ENCODE data around the gene GPR176. TPM values are rescaled to one million over a fixed set of nuclear protein-coding genes. Genes with fewer than 3 reads are reported as not detected.

The GPR176 gene
- total RNA-seq, 1 donor from 2014 or later, result 4.2 TPM

GRCh38 chr15:39787479-39787878 is 132.6 kb downstream of the GPR176 start:
- Mint-ChIP-seq H3K9me3 (no peaks in the 10 kb centered on the region), H3K36me3 (ENCODE audit: low read depth) (peaks cover 4% of the 10 kb centered on the region)

GRCh38 chr15:39786447-39787056 is 133.5 kb downstream of the GPR176 start:
- peak; percentile 77 for TF ChIP-seq CTCF (conservative IDR thresholded peaks at IDR 0.05)
- Mint-ChIP-seq H3K36me3 (ENCODE audit: low read depth) (peaks cover 4% of the 10 kb centered on the region), H3K27ac (ENCODE audit: unreplicated experiment) (no peak overlapping the region), H3K9me3 (peaks cover under 1% of the 10 kb centered on the region), H3K27me3 (ENCODE audit: low read depth) (no peaks in the 10 kb centered on the region), H3K4me1 (peaks cover 50% of the 10 kb centered on the region), H3K4me3 (peak overlapping the region; percentile 89)
- no peak for DNase-seq (ENCODE audit: low read depth, low spot score)

More at GRCh38 chr15:39787479-39787878, 132.6 kb downstream of the GPR176 start:
- H3K4me1 Mint-ChIP-seq, result peaks cover 45% of the 10 kb centered on the region
- H3K27me3 Mint-ChIP-seq (ENCODE audit: low read depth), result no peaks in the 10 kb centered on the region
- H3K4me3 Mint-ChIP-seq, result peak overlapping the region; percentile 35
- DNase-seq (ENCODE audit: low read depth, low spot score), result no peak
- TF ChIP-seq CTCF (conservative IDR thresholded peaks at IDR 0.05), result no peak
- no peak overlapping the region for H3K27ac Mint-ChIP-seq (ENCODE audit: unreplicated experiment)

- Mint-ChIP-seq H3K27me3 (ENCODE audit: low read depth) (no peaks in the 10 kb centered on the region), H3K9me3 (peaks cover 7% of the 10 kb centered on the region), H3K27ac (ENCODE audit: unreplicated experiment) (peak overlapping the region; percentile 57), H3K36me3 (ENCODE audit: low read depth) (peaks cover 4% of the 10 kb centered on the region), H3K4me1 (peaks cover 56% of the 10 kb centered on the region), H3K4me3 (peak overlapping the region; percentile 89)
- TF ChIP-seq CTCF (conservative IDR thresholded peaks at IDR 0.05), result no peak
- DNase-seq (ENCODE audit: low read depth, low spot score), result no peak
Observed at GRCh38 chr15:39785841-39786240, 134.2 kb downstream of the GPR176 start.

- no peak for DNase-seq (ENCODE audit: low read depth, low spot score)
- Mint-ChIP-seq H3K27me3 (ENCODE audit: low read depth) (no peaks in the 10 kb centered on the region), H3K9me3 (peaks cover 8% of the 10 kb centered on the region), H3K4me3 (peak overlapping the region; percentile 89), H3K4me1 (peaks cover 57% of the 10 kb centered on the region), H3K36me3 (ENCODE audit: low read depth) (peaks cover 4% of the 10 kb centered on the region), H3K27ac (ENCODE audit: unreplicated experiment) (no peak overlapping the region)
- no peak for TF ChIP-seq CTCF (conservative IDR thresholded peaks at IDR 0.05)
Observed at GRCh38 chr15:39785139-39785538, 134.9 kb downstream of the GPR176 start.

GRCh38 chr15:39784638-39785037 is 135.4 kb downstream of the GPR176 start:
- Mint-ChIP-seq H3K36me3 (ENCODE audit: low read depth) (peaks cover 4% of the 10 kb centered on the region), H3K9me3 (peaks cover 8% of the 10 kb centered on the region), H3K27me3 (ENCODE audit: low read depth) (no peaks in the 10 kb centered on the region), H3K27ac (ENCODE audit: unreplicated experiment) (no peak overlapping the region), H3K4me3 (peak overlapping the region; percentile 89), H3K4me1 (peaks cover 57% of the 10 kb centered on the region)
- no peak for TF ChIP-seq CTCF (conservative IDR thresholded peaks at IDR 0.05)
- no peak for DNase-seq (ENCODE audit: low read depth, low spot score)

Data from neural crest cell (in vitro differentiated cells).